HG02840 (cell line): ENCODE results near the gene OR51M1.
"Not testable (repeated sequence)": the region's sequence is repeated elsewhere in the genome, so short reads cannot be mapped to it uniquely, and the experiment has no call there.

Experiments
- ATAC-seq: cut with Tn5 transposase; IDR thresholded peaks from one replicate; pipeline ENCODE4 v1.9.1; 2021; ENCODE audit warnings: mild to moderate bottlenecking, moderate library complexity, moderate number of reproducible peaks; ENCODE audit not compliant: unreplicated experiment, low FRiP score

The OR51M1 gene

GRCh38 chr11:5383576-5383975 lies at the start of gene OR51M1:
TSS of gene OR51M1 (plus strand) at chr11:5383812. CDS start at chr11:5389399, 5,587 bp downstream.
- ATAC-seq = no peak

GRCh38 chr11:5335170-5335569 lies 48.4 kb upstream of the OR51M1 start:
- ATAC-seq = no peak

GRCh38 chr11:5336331-5336730 lies 47.3 kb upstream of the OR51M1 start:
- no peak for ATAC-seq

GRCh38 chr11:5337253-5337652 lies 46.4 kb upstream of the OR51M1 start:
- ATAC-seq = not testable (repeated sequence)

GRCh38 chr11:5339771-5340322 lies 43.8 kb upstream of the OR51M1 start:
- ATAC-seq = peak; percentile 67

- no peak for ATAC-seq
Observed at GRCh38 chr11:5343474-5344335, 39.9 kb upstream of the OR51M1 start, which contains the start of gene OR51B5. TSS of gene OR51B5 (minus strand) at chr11:5343524. CDS start at chr11:5343524, 0 bp downstream.

- no peak for ATAC-seq
Observed at GRCh38 chr11:5345831-5346230, 37.8 kb upstream of the OR51M1 start.

- no peak for ATAC-seq
Observed at GRCh38 chr11:5348551-5349194, 34.9 kb upstream of the OR51M1 start.

GRCh38 chr11:5349550-5349949 lies 34.1 kb upstream of the OR51M1 start:
- ATAC-seq = no peak

- ATAC-seq = no peak
Observed at GRCh38 chr11:5351208-5351607, 32.4 kb upstream of the OR51M1 start, which contains the start of gene OR51B6. TSS of gene OR51B6 (plus strand) at chr11:5351508. CDS start at chr11:5351508, 0 bp downstream.

GRCh38 chr11:5356031-5356430 lies 27.6 kb upstream of the OR51M1 start:
- ATAC-seq = not testable (repeated sequence)

GRCh38 chr11:5362017-5362625 lies 21.5 kb upstream of the OR51M1 start:
- ATAC-seq = no peak

- no peak for ATAC-seq
Observed at GRCh38 chr11:5363679-5364078, 19.9 kb upstream of the OR51M1 start.

GRCh38 chr11:5364214-5364613 lies 19.4 kb upstream of the OR51M1 start:
- no peak for ATAC-seq

- not testable (repeated sequence) for ATAC-seq
Observed at GRCh38 chr11:5366365-5366764, 17.2 kb upstream of the OR51M1 start.

- ATAC-seq = no peak
Observed at GRCh38 chr11:5366856-5367255, 16.8 kb upstream of the OR51M1 start.

- ATAC-seq = no peak
Observed at GRCh38 chr11:5367448-5368074, 16.1 kb upstream of the OR51M1 start.

- no peak for ATAC-seq
Observed at GRCh38 chr11:5368502-5369043, 15.0 kb upstream of the OR51M1 start.

GRCh38 chr11:5369789-5370188 lies 13.8 kb upstream of the OR51M1 start:
- ATAC-seq = no peak

GRCh38 chr11:5380740-5381342 lies 2.8 kb upstream of the OR51M1 start:
- ATAC-seq = peak; percentile 75
